Stimulated activated CD8-positive, alpha-beta memory T cell treated with anti-CD3 and anti-CD28 coated beads, Interleukin-15, amount 100 ng/mL, for 48 hours (primary cell): ENCODE measurements around the gene ORAI3.

Experiments used
- DNase-seq, 2 donors: peaks; one replicate each; pipeline ENCODE4 v3.0.0-alpha.2; 2020; ENCODE audit warnings: low read depth in 2 of 2

Gene ORAI3

GRCh38 chr16:30971298-30971697 lies 22.4 kb downstream of the ORAI3 start:
- no peak for DNase-seq

- DNase-seq = no peak
These were observed 24.0 kb downstream of the ORAI3 start for GRCh38 chr16:30972872-30973271.

DNA sequence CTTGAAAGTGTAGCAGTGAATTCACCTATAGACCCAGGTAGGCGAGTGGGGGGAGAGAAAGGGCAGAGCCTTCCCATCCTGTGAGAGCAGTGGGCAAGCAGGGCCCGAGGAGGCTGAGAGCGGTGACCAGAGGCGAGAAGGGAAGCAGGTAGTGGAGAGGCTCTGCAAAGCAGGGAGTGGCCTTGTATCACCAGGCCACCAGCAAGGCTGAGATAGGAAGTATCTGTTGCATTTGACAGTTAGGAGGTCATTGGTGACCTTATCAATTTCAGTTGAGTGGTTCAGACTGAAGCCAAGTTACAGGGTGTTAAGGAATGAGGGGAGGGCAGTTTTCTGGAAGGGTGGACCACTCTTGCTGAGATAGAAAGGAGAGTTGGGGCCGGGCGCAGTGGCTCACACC lies 25.5 kb downstream of the ORAI3 start:
- DNase-seq = no peak

- DNase-seq = no peak
These were observed 27.6 kb downstream of the ORAI3 start for GRCh38 chr16:30976486-30976885.

DNA sequence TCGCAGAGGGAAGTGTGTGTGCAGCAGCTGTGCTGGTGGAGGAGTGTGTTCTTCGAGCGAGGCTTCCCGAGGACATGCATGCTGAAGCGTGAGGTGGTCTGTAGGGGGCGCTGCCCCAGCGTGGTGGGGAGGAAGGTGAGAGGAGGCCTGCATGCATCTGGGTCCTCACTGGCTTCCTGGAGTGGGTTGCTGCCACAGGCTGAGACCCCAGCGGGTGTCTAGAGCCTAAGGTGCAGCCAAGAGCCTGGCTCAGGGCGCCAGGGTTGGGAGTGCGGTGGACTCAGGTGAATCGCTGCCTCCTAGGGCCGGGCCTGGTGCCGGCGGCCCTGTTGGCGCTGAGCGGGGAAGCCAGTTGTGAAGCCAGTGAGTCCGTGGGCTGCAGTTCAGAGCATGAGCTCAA lies 28.6 kb downstream of the ORAI3 start:
- no peak for DNase-seq

- DNase-seq = no peak
These were observed 30.5 kb downstream of the ORAI3 start for GRCh38 chr16:30979170-30980022.

- no peak for DNase-seq
These were observed 31.1 kb downstream of the ORAI3 start for GRCh38 chr16:30980023-30980371.

DNA sequence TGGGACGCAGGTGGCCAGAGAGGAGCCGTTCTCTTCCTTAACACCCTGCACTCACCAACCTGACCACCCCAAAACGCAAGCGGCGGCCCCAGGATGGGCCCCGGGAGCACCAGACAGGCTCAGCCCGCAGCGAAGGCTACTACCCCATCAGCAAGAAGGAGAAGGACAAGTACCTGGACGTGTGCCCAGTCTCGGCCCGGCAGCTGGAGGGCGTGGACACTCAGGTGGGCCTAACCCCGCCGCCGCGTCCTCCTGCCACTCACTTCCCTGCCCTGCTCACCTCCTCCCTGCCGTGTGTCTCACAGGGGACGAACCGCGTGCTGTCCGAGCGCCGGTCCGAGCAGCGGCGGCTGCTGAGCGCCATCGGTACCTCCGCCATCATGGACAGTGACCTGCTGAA lies 31.6 kb downstream of the ORAI3 start:
- DNase-seq = no peak

DNA sequence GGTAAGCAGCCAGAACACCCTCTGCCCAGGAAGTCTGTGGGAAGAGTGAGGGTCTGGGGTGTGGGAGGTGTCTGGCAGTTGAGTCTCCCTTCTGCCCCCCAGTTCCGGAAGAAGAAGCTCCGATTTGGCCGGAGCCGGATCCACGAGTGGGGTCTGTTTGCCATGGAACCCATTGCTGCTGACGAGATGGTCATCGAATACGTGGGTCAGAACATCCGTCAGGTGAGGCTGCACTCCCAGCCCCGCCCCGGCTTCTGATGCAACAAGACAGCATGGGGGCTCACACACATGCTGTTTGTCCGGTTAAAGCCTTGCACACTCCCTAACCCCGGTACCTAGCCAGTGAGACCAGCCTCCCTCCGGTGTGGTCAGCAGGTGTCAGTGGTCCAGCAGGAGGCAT lies 32.1 kb downstream of the ORAI3 start:
- DNase-seq = no peak

DNA sequence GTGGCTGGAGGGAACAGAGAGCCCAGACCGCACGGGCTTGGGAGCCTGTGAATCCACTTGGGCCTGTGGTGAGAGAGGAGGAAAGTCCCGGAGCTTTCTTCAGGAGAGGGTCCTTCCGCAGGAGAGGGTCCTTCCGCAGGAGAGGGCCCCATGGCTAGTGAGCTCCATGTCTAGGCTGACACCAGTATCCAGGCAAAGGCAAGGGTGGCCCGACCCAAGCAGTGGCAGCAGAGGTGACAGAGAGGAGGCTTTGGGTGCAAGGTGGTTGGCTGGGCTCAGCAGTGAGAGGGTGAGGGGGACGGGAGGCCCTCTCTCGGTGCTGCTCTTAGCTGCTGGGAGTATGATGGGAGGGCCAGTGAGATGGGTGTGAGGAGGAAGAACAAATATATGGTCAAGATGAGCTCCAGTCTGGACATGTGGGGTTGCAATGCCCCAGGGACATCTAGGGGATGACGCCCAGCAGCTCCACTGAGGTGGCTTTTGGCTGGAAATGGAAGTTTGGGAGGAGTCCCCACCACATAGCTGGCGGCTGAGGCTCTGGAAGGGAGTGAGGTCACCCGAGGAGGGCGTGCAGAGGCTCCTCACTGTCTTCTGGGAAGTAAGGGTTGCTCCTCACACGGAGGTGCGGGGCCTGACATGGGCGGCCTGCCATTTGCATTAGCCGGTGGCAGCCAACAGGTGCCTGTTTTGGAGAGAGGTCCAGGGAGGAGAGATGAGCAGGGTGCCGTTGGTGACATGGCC lies 33.9 kb downstream of the ORAI3 start:
- DNase-seq = no peak

DNA sequence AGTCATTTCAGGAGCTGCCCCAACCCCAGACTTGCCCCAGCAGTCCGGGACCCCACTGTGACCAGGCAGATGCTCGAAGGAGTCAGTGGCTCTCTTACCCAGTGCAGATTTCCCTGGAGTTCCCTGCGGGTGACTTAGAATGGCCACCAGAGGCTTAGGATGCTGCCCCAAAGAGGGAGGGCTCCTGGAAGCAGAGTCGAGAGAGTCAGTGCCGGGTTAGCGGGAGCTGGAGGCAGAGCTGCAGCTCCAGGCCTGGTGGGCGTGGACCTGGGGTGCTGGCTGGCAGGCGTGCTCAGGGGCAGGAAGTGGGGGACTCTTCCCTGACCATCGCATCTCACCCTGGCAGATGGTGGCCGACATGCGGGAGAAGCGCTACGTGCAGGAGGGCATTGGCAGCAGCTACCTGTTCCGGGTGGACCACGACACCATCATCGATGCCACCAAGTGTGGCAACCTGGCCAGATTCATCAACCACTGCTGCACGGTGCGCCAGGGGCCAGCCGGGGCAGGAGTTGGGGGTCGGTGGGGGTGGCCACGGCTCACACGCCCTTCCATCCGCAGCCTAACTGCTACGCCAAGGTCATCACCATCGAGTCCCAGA lies 34.5 kb downstream of the ORAI3 start:
- no peak for DNase-seq

DNA sequence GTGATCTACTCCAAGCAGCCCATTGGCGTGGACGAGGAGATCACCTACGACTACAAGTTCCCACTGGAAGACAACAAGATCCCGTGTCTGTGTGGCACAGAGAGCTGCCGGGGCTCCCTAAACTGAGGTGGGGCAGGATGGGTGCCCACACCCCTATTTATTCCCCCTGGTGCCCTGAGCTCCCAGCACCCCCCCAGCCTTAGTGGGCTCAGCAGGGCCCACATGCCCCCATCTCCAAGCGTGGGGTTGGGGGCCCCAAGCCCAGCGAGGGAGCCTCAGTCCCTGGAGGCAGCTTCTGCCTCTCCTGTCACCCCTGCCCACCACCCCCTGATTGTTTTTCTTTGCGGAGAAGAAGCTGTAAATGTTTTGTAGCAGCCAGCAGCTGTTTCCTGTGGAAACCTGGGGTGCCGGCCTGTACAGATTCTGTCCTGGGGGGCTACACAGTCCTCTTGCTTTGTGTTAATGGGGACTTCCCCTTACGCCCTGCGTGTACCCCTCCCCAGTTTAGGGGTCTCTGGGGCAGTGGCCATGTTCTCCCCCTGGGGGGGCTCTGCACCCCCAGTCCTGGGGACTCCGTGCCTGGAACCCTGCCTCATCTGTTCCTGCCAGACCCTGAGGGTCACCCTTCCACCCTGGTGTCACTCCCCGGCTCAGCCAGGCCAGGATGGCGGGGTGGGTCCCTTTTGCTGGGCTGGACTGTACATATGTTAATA lies 35.2 kb downstream of the ORAI3 start:
- no peak for DNase-seq

- peak; percentile 63 to 69 for DNase-seq
These were observed 36.0 kb downstream of the ORAI3 start, which contains the start of gene HSD3B7 for GRCh38 chr16:30984669-30985400. Gene HSD3B7, plus strand, starts transcription at chr16:30985207. Its CDS starts 452 bp downstream, at chr16:30985659.

GRCh38 chr16:30985401-30986128 lies 36.7 kb downstream of the ORAI3 start:
- DNase-seq = no peak

- no peak for DNase-seq
These were observed 37.5 kb downstream of the ORAI3 start for GRCh38 chr16:30986129-30986991.

DNA sequence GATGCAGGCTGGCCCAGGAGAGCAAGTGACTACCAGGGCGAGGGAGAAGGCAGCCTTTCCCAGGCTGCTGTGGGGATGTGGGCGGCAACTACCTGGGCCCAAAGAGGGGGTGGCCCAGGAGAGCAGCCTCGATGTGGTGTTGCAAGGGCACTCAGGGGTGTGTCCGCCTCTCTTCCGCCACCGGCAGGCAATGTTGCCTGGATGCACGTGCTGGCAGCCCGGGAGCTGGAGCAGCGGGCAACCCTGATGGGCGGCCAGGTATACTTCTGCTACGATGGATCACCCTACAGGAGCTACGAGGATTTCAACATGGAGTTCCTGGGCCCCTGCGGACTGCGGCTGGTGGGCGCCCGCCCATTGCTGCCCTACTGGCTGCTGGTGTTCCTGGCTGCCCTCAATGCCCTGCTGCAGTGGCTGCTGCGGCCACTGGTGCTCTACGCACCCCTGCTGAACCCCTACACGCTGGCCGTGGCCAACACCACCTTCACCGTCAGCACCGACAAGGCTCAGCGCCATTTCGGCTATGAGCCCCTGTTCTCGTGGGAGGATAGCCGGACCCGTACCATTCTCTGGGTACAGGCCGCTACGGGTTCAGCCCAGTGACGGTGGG lies 38.8 kb downstream of the ORAI3 start:
- DNase-seq = no peak

GRCh38 chr16:30989469-30990047 lies 40.7 kb downstream of the ORAI3 start:
- no peak for DNase-seq

- no peak for DNase-seq
These were observed 41.2 kb downstream of the ORAI3 start for GRCh38 chr16:30990105-30990504.

GRCh38 chr16:30991052-30991451 lies 42.2 kb downstream of the ORAI3 start:
- no peak for DNase-seq
